Uterus (tissue), 2 donors: ENCODE measurements around the gene TTC13.

Source experiments
- POLR2A ChIP-seq, 2 donors: fragments of 450-650 bp; IDR thresholded peaks; one replicate each; pipeline ENCODE4 v1.6.1; 2016; ENCODE audit warnings: antibody characterized with exemption in 2 of 2, mild to moderate bottlenecking in 1 of 2, moderate library complexity in 1 of 2
- TF ChIP-seq, protein P1 (sequence below), 4 experiments: fragments of 200-600 bp in 2 of 4; fragments of 450-650 bp in 2 of 4; sonication (generic) in 2 of 4; IDR thresholded peaks; one replicate each; pipeline ENCODE4 v1.5.1; 2016 to 2019; ENCODE audit warnings: antibody characterized with exemption in 4 of 4, mild to moderate bottlenecking in 2 of 4, moderate library complexity in 1 of 4

DNA sequence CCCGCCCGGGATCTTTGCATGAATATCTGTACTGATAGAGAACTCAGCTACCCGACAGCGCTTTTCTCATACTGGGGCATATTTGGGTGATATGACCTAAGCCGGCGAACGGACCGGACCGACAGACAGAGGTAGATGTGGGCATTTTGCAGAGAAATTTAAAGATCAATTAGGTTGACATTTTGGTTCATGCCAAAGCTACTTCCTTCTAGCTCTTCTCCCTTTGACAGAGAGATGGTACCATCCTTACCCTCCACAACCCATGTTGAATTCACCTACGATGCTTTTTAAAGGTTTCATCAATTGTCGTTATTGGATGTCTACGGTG is 692 bp upstream of the TTC13 start:
- TF ChIP-seq, protein P1, sequence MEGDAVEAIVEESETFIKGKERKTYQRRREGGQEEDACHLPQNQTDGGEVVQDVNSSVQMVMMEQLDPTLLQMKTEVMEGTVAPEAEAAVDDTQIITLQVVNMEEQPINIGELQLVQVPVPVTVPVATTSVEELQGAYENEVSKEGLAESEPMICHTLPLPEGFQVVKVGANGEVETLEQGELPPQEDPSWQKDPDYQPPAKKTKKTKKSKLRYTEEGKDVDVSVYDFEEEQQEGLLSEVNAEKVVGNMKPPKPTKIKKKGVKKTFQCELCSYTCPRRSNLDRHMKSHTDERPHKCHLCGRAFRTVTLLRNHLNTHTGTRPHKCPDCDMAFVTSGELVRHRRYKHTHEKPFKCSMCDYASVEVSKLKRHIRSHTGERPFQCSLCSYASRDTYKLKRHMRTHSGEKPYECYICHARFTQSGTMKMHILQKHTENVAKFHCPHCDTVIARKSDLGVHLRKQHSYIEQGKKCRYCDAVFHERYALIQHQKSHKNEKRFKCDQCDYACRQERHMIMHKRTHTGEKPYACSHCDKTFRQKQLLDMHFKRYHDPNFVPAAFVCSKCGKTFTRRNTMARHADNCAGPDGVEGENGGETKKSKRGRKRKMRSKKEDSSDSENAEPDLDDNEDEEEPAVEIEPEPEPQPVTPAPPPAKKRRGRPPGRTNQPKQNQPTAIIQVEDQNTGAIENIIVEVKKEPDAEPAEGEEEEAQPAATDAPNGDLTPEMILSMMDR (IDR thresholded peaks at IDR 0.05), result no peak
- TF ChIP-seq POLR2A (IDR thresholded peaks at IDR 0.05), result no peak
